LHCN-M2 (cell line): Measurements from ENCODE around the gene CD55. TPM values are rescaled to one million over a fixed set of nuclear protein-coding genes. Genes with fewer than 3 reads are reported as not detected.
A peak's percentile ranks its signal among the peaks of the same experiment; 100 is the strongest.

Experiments
- DNase-seq: peaks from one replicate; pipeline ENCODE4 v3.0.0-alpha.2; 2012; ENCODE audit warnings: low read depth
- total RNA-seq: library from RNA; depleted of rRNA; stranded (reverse); fragments of >200 nt; gene quantifications from 2 replicates; pipeline ENCODE4 v1.2.3, GENCODE V29; 2014

Gene CD55
- total RNA-seq, 1 experiment from 2014 or later: 23.8 TPM

DNA sequence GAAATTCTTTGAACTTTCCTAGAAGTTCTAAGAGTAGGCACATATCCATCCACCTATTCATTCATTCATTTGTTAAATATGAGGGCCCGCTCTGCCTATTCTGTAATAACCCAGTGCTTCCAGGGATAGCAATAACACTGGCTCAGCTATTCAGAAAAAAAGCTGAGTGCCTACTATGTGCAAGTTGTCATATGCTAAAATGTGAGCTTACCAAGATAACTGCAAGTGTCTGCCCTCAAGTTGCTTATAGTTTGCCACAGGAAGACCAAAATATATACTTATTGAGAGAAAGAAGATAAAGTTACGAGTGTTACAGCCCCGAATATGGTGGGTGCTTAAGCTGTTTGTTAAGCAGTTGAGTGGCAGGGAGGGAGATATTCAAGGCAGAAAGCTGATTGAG, 39.6 kb downstream of the CD55 start:
- no peak for DNase-seq

DNA sequence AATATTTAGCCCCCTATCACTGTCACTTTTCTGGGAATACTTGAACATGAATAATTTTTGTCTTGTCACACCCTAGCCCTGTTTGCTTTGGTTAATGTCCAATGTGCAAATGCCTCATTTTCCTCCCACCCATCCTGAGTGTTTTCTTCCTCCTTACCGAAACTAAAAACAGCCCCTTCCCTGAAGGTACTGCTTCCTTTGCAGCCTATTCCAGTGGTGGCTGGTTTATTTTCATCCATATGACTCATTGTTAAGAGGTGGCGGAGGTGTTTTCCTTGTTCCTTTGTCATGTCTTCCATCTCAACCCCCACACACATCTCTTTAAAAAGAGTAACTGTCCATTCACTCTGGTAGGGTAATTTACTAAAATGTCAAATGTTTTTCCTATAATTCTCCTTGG, 40.4 kb downstream of the CD55 start:
- DNase-seq: no peak

DNA sequence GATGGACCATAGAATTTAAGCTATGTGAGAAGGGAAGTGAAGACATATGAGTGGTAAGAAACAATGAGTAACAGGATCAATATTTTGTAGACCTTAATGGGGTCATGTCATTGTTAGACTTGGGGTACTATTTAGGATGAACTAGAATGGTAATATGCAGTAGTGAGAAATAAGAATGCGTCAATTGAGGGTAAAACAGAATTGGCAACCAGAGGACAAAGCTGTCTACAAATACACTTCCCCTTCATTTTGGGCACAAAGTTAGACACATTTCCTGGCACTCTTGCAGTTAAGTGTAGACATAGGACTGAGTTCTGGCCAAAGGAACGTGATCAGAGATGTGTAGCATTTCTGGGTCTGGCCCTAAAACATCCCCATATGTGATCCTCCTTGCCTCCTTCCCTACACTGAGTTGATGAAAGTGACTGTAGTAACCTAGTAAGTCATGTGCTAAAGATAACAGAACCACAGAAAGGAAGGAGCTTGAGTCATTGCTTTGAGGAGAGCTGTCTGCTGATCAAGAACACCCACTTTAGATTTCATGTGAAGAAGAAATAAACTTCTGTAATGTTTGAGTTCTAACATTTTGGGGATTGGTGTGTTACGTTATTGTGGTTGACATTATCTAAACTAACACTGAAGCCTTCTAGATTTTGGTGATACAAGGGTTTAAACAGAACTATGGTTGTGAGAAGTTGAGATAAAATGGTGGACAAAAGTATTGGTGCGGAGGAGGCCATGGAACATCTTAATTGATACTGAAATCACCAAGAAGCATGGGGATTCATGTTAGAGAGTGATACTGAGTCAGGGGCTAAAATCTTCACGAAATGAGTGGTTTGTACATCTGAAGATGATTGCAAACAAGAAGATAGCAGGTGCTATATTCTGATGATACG, 41.7 kb downstream of the CD55 start:
- peak; percentile 10 for DNase-seq

DNA sequence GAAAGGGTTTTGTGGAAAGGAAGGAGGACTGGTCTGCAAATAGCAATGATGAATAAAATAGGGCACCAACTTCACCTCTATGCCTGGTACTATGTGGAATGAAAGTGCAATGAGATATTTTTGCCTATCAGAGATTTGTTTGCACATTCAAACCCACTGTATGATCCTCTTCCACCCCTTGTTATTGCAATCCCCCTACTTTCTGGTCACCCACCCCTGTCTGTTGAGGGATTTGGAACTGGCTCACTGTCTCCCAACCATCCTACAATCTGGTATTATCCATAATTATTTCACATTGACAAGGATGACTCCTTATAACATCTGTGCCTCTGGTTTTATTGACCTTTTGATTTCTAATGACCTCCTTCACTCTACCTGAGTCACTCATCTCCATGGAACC, 42.4 kb downstream of the CD55 start:
- no peak for DNase-seq

DNA sequence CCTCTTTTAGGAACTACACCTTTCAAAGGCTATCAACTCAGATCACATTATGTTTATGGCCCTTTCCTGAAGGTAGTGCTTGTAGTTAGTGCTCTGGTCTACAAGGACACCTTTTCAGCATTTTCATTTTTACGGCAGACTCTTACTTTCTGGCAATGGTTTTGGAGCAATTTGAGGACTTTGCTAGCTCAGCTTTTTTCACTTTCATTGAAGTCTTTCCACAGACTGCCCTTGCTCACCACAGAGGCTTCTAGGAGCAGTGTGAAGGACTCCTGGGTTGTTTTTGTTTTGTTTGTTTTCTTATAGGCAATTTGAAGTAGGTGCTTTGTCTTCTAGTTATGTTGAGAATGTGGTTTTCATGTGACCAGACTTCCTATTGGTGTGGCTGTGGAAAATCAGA, 43.1 kb downstream of the CD55 start:
- DNase-seq: no peak

DNA sequence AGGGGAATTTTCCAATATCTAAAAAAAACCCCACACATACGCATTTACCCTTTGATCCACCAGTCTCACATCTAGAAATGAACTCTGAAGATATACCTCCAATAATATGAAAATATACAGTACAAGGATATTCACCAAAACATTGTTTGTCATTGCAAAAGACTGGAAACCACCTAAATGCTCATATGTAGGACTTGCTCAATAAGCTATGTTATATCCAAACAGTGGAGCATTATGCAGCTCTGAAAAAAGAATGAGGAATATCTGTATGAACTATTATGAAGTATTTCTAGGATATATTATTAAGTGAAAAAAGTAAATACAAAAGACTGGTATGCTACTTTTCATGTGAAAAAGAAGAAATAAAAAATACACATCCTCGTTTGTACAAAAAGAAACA, 43.6 kb downstream of the CD55 start:
- DNase-seq: no peak

DNA sequence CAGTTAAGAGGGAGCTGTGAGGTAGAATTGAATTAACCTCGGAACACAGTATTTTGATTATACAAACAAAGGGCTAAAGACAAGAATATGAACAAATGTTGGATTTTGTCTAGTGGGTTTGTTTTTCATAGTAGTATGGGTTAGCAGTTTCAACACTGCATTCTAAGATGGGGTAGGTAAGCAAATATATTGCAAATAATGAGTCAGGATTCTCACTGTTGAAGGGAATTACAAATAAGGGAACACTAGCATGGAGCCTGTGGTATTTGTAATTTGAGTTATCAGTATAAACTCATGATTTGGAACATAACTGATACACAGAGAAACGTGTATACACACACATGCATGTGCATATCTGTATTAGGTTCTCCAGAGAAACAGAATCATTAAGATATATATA, 44.5 kb downstream of the CD55 start:
- peak; percentile 28 for DNase-seq

DNA sequence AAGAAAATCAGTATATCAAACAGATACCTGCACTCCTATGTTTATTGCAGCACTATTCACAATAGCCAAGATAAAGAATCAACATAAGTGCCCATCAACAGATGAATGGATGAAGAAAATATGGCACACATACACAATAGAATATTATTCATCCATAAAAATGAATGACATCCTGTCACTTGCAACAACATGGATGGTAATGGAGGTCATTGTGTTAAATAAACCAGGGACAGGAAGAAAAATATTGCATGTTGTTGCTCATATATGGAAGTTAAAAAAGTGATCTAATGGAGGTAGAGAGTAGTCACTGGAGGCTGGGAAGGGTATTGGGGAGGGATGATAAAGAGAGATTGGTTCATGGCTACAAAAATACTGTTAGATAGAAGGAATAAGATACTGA, 67.2 kb downstream of the CD55 start:
- no peak for DNase-seq

DNA sequence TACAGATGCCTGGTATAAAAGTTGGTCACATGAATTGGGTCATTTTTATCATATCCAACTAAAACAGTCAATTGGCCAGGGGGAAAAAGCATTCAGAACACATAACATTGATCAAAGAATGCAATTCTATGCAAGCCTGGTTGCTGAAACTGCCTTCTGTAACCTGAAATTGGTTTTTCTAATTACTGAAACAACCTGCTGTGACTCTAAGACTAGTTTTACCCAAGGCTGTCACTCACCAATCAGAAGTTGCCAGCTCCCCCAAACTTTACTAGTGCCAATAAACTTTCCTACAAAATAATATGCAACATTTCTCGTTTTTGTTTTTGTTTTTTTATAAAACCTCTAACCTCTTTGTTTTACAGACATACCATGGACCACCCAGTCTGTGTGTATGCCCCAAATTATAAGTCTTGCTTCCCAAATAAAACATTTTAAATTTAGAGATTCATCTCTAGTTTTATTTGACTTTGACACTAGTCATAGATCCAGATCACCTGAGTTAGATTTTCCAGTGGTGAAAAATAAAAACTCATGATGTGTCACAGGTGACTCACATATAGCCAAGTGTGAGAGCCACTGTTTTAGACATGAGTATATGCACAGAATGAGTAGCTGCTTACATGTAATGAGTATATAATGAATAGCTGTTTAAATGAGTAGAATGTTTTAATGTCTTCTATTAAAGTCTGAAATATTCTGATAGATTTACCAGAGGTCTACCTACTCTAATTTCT, 68.4 kb downstream of the CD55 start:
- peak; percentile 80 for DNase-seq

DNA sequence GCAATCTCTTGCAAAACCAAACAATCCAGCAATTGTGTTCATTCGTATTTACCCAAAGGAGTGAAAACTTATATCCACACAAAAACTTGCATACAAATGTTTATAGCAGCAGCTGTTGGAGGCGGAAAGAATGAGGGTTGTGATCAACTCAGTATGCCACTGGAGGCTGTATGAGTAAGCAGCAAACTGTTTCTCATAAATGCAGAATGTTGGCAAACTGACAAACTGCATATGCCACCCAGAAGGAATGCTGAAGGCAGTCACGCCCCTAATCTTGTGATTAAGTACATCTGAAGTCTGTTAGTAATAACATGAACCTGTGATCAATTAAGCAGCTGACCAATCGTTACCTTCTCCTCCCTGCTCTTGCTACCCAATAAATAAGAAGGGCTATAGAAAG, 72.1 kb downstream of the CD55 start:
- DNase-seq: peak; percentile 97

DNA sequence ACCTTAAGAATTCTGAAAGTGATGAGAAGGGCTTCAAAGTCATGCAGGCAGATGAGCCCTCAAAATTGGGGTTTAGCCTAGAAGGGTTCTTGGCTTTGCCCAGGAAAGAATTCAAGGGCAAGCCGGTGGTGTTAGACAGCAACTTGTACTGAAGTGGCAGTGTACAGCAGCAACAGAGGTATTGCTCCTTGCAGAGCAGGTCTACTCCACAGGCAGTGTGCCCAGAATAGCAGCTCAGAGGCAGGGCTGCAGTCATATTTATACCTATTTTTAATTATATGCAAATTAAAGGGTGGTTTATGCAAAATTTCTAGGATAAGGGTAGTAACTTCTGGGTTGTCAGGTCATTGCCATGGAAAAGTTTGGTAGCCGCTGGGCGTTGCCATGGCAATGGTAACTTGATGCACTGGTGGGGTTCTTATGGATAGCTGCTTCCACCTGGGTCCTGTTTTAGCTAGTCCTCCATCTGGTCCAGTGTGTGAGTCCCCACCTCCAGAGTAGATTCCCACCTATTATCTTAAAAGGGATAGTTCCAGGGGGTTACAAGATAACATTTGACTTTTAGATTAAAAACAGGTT, 74.8 kb downstream of the CD55 start:
- DNase-seq: no peak

DNA sequence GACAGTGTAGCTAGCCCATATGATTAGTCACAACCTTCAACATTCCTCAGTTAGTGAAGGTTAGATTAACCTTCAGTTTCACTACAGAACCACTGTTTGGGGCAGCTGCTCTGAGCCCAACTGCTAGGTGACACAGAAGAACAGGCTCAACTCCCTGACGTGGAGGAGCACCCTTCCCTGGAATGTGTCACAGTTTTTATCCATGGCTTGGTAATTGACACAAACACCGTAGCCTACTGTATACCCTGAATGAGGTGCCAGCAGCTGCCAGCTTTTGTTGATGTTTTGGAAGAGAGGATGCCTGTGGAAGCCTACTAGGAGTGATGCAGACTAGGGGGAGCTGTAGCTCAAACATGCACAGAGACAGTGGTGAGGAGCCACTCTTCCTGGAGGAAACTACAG, 76.0 kb downstream of the CD55 start:
- peak; percentile 48 for DNase-seq

DNA sequence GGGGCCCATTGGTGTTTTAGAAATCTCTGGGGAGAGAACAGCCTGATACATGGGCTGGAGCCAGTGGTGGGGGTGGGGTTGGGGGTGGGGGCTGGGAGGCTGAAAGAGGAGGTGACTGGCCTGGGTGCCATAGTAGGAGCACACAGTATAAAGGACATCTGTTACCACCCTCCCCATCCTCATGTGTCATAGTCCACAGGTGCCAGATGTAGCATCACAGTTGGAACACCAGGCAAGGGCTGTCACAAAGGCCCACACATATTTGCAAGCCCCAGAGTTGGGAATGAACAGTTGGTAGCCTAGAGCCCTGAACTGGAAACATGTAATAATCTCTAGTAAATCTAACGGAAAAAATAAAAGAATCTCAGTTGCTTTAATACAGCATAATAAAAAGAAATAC, 77.5 kb downstream of the CD55 start:
- no peak for DNase-seq

DNA sequence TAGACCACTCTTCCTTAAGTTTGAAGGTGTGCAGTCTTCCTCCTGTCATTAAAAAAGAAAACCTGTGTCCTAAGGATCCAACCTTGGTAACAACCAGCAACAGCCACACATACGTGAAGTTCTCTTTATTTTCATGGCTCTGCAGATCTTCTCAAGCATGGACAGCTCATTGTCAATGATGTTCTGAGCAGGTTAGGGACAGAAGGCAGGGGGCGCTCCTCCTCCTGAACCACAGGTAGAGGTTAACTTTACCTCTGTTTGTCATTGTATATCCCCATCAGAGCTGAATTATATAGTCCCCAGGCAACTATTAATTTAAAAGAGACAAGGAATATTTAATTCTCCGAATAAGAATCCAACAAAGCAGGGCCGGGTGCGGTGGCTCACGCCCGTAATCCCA, 80.1 kb downstream of the CD55 start:
- DNase-seq: no peak

DNA sequence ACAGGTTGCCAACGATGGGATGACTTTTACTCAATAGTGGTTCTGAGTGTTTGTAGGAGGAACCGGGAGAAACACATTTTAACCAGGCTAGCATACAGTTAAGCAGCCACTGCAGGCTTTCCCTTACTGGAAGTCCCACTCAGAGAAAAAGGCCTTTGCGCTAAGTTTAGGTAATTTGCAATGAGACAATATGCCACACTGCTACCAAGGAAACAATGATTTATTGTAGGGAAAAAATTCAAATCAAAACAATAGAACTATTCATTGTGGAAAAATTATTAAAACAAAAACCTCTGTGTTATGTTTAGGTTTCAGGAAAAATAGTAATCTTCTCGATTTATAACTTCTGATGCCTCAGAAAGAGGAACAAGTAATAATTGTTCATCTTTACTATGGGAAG, 81.3 kb downstream of the CD55 start:
- no peak for DNase-seq

DNA sequence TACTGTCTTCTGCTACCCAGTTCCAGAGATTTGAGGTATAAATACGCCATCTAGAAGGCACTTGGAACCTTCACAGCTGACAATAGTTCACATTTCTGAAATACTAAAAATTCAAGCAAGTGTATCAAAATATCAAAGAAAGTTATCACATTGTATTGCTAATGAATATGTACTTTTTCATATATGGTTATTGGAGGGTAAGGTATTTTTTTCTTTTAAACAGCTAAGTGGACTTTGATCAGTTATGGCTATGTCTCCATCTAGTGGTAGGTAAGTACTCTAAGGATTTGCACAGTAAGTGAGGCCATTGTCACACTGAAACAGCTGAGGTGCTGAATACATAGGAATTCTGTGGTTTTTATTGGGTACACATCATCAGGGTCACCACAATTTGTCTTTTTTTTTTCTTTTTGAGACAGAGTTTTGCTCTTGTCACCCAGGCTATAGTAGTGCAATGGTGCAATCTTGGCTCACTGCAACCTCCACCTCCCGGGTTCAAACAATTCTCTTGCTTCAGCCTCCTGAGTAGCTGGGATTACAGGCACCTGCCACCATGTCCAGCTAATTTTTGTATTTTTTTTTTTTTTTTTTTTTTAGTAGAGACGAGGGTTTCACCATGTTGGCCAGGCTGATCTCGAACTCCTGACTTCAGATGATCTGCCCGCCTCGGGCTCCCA, 83.5 kb downstream of the CD55 start:
- DNase-seq: peak; percentile 72

DNA sequence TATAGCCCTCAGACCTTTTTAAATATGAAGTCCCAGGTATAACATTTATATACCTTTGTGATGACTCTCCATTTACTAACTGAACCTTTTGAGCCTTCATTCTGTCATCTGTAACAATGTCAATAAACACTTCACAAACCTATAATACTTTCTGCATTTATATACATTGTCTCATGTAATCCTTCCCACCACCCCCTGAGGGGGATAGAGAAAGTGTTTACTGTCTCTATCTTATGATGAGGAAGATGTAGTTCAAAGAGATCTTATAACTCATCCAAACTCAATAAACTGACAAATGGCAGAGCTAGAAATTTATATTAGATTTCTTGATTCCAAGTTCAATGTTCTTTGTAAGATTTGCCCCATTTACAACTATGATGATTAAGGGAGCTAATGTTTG, 84.3 kb downstream of the CD55 start:
- no peak for DNase-seq

DNA sequence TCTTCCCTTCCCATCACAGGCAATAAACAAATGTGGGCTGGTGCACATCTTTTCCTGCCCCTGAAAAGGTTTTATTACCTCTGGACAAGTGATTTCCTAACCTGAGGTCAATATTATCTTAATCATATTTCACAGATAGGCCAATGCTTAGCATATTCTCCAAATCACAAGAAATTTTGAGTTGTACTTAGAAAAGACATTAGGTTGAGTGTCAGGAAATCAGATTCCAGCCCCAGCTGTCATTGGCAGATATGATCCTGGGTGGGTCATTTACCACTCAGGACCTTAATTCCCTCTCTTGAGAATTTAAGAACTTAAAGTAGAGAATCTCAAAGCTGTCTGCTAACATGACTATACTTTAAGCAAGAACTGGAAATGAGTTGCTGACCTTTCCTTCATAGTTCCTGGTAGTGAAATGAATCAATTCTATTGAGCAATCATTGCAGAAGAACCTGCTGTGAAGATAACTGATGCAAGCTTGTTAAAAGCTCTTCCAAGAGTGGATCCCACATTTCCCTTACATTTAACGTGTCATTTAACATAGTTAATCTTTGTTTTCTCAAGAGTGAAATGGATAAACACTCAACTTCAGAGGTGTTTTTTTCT, 86.3 kb downstream of the CD55 start:
- DNase-seq: peak; percentile 10
